ENCODE results near the gene PLA2G4E. TPM values are rescaled to one million over a fixed set of nuclear protein-coding genes. Genes with fewer than 3 reads are reported as not detected.
A peak's percentile ranks its signal among the peaks of the same experiment; 100 is the strongest.

The PLA2G4E gene
- total and polyA plus RNA-seq, 4 donors: not detected

DNA sequence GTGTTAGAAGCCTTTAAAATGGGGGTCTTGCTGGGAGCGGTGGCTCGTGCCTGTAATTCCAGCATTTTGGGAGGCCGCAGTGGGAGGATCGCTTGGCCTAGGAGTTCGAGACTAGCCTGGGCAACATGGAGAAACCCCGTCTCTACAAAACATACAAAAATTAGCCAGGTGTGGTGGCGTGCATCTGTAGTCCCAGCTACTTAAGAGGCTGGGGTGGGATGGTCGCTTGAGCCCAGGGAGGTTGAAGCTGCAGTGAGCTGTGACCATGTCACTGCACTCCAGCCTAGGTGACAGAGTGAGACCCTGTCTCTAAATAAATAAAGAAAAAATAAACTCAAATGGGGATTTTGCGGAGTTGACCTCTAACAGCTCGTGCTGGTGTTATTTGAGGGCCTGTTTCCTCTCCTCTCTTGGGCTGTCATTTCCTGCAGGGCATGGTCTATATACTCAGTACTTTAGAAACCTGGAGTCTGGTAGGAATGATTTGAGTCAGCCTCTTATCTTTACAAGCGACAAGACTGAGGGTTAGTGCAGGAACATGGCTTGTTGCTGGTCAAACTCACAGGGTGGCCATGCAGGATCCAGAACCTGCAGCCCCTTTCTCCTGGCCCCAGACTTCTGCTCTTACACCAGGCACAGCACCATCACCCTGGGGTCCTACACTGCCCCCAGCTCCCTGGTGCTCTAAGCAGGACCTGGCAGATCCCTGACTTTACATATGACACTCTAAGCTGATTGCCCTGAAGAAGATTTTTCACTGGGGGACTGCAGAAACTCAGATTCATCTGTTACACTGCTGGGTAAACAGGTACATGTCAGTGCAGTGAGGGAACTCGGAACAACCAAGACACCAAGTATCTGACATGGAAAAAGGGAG, 63.6 kb downstream of the PLA2G4E start:
- peaks cover 0 to 8% of the 10 kb centered on the region in 2 donors for H3K4me1 ChIP-seq (ENCODE audit: control insufficient read depth in 1 of 2, insufficient read depth in 2 of 2, low read length in 2 of 2)
- no peak for DNase-seq
- H3K27me3 ChIP-seq (ENCODE audit: control insufficient read depth in 1 of 2, insufficient read depth in 2 of 2, low read length in 1 of 2): no peaks in the 10 kb centered on the region
- H3K4me3 ChIP-seq (ENCODE audit: low read length in 2 of 2): no peak overlapping the region
- H3K9me3 ChIP-seq (ENCODE audit: control insufficient read depth, low read length): no peaks in the 10 kb centered on the region
- H3K27ac ChIP-seq (ENCODE audit: low read depth in 1 of 2, low read length in 2 of 2): peak overlapping the region in 1 of 2 donors; percentile 75
- intact Hi-C loops (cut with DNase I): no loop called here
- WGBS, 2 donors: 62 to 65% methylated on average over 12 of the region's 12 CpGs
- no peak for ATAC-seq (ENCODE audit: low FRiP score)
- peaks cover 0 to 1% of the 10 kb centered on the region in 2 donors for H3K36me3 ChIP-seq (ENCODE audit: control insufficient read depth in 1 of 2, insufficient read depth in 2 of 2, low read length in 1 of 2)

DNA sequence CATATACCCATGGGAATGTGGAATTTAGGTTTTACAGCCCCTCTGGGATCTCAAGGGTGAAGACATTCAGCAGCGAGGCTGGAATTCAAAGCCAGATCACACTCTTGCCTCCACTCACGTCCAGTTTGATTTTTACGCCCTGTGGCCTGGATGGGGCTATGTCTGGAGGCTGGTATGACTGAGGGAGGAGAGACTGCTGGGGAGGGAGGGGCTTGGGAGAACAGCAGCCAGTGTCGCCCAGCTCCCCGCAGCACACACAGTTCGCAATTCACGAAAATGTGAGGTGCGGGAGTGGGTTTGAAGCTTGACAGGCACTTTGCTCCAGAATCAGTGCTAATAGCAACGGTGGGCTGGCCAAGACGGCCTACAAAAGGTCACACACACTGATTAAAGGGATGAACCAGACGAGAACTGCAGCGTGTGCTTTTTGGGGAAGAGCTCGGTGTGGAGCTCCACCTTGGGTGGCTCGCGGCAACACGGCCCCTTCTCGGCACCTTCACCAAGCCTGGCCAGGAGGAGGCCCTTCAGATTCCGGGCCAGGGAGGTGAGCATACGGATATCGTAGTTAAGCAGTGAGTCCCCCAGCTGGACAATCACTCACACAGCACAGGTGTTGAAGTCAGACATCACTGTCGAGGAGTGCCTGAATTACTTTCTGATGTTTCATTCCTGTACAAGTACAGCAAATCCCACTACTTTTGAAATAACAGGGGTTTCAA, 64.9 kb downstream of the PLA2G4E start:
- DNase-seq (no peak), ATAC-seq (ENCODE audit: low FRiP score) (peak; percentile 63)
- Histone ChIP-seq H3K27me3 (ENCODE audit: control insufficient read depth in 1 of 2, insufficient read depth in 2 of 2, low read length in 1 of 2) (no peaks in the 10 kb centered on the region), H3K4me1 (ENCODE audit: control insufficient read depth in 1 of 2, insufficient read depth in 2 of 2, low read length in 2 of 2) (peaks cover 0 to 8% of the 10 kb centered on the region in 2 donors), H3K4me3 (ENCODE audit: low read length in 2 of 2) (peak overlapping the region in 1 of 2 donors; percentile 5), H3K27ac (ENCODE audit: low read depth in 1 of 2, low read length in 2 of 2) (peak overlapping the region in 1 of 2 donors; percentile 81), H3K9me3 (ENCODE audit: control insufficient read depth, low read length) (no peaks in the 10 kb centered on the region), H3K36me3 (ENCODE audit: control insufficient read depth in 1 of 2, insufficient read depth in 2 of 2, low read length in 1 of 2) (peaks cover 0 to 1% of the 10 kb centered on the region in 2 donors)
- intact Hi-C loops (cut with DNase I): no loop called here
- WGBS, 2 donors: 32 to 40% methylated on average over 21 of the region's 21 CpGs

DNA sequence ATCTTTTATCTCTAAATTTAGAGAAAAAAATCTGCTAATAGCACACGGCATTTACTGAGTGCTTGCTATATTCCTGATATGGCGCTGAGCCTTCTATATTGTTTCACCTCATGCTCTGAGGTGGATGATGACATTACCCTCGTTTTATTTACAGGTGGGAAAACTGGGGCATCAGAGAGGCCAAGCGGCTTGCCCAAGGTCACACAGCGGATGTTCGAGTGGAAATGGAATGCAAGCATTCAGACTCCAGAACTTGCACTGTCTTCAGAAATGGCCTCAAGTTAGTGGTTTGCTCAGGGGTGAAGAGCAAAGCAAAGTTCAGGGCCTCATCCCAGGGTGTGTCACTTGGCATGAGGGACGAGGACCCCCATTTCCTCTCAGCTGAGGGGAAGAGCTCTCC, 65.7 kb downstream of the PLA2G4E start:
- Histone ChIP-seq H3K27me3 (ENCODE audit: control insufficient read depth in 1 of 2, insufficient read depth in 2 of 2, low read length in 1 of 2) (no peaks in the 10 kb centered on the region), H3K4me3 (ENCODE audit: low read length in 2 of 2) (no peak overlapping the region), H3K27ac (ENCODE audit: low read depth in 1 of 2, low read length in 2 of 2) (no peak overlapping the region), H3K9me3 (ENCODE audit: control insufficient read depth, low read length) (no peaks in the 10 kb centered on the region), H3K4me1 (ENCODE audit: control insufficient read depth in 1 of 2, insufficient read depth in 2 of 2, low read length in 2 of 2) (peaks cover 0 to 9% of the 10 kb centered on the region in 2 donors), H3K36me3 (ENCODE audit: control insufficient read depth in 1 of 2, insufficient read depth in 2 of 2, low read length in 1 of 2) (peaks cover 0 to 1% of the 10 kb centered on the region in 2 donors)
- ATAC-seq (ENCODE audit: low FRiP score) (no peak), DNase-seq (no peak)
- WGBS, 2 donors: 89 to 91% methylated on average over 7 of the region's 7 CpGs
- intact Hi-C loops (cut with DNase I): no loop called here

DNA sequence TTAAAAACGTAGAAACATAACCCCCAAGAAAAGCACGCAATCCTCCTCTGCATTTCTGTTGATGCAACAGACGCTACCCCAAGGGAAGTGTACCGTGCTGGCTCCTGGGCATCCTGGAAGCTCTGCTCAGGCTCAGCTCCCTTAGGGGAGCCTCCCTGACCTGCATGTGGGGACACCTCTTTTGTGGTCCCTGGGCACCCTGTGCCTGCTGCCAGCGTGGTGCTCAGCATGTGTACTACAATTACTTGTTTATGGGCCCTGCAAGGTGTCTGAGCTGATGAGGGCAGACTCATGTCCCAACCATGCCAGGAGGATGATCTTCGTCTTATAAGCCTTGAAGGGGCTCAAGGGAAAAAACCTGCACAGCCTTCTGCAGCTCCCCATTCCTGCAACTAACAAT, 66.8 kb downstream of the PLA2G4E start:
- Histone ChIP-seq H3K27ac (ENCODE audit: low read depth in 1 of 2, low read length in 2 of 2) (no peak overlapping the region), H3K27me3 (ENCODE audit: control insufficient read depth in 1 of 2, insufficient read depth in 2 of 2, low read length in 1 of 2) (no peaks in the 10 kb centered on the region), H3K4me3 (ENCODE audit: low read length in 2 of 2) (no peak overlapping the region), H3K9me3 (ENCODE audit: control insufficient read depth, low read length) (no peaks in the 10 kb centered on the region), H3K36me3 (ENCODE audit: control insufficient read depth in 1 of 2, insufficient read depth in 2 of 2, low read length in 1 of 2) (peaks cover 0 to 1% of the 10 kb centered on the region in 2 donors), H3K4me1 (ENCODE audit: control insufficient read depth in 1 of 2, insufficient read depth in 2 of 2, low read length in 2 of 2) (peaks cover 0 to 11% of the 10 kb centered on the region in 2 donors)
- intact Hi-C loops (cut with DNase I): no loop called here
- 73 to 75% methylated on average over 6 of the region's 6 CpGs for WGBS, 2 donors
- ATAC-seq (ENCODE audit: low FRiP score) (no peak), DNase-seq (no peak)

DNA sequence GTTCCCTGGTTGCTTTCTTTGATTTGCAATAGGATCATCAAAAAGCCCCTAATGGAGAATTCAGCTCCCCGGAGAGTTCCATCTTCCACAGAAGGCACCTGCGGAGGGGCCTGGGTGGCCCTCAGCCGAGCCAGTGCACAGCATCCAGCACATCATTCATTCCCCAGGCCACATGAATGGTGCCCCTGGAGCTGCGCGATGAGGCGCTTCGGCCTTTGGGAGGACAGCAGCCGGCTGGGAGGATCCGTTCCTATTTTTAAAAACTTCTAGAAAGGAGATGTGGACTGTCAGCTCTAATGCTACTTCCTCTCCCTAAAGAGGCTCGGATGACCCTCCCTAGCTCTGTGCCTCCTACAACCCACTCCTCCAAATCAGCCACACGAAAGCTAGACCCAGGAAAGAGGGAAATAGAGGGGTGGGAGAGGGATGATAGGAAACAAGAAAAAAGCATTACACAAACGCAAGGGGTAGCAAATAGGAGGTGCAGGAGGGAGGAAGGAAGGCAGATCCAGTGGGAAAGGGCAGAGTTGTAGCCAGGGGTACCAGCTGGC, 68.8 kb downstream of the PLA2G4E start:
- intact Hi-C loops (cut with DNase I): no loop called here
- no peaks in the 10 kb centered on the region for H3K27me3 ChIP-seq (ENCODE audit: control insufficient read depth in 1 of 2, insufficient read depth in 2 of 2, low read length in 1 of 2)
- H3K4me3 ChIP-seq (ENCODE audit: low read length in 2 of 2): no peak overlapping the region
- H3K4me1 ChIP-seq (ENCODE audit: control insufficient read depth in 1 of 2, insufficient read depth in 2 of 2, low read length in 2 of 2): peaks cover 3% of the 10 kb centered on the region in 2 donors
- H3K9me3 ChIP-seq (ENCODE audit: control insufficient read depth, low read length): no peaks in the 10 kb centered on the region
- WGBS, 2 donors: 88% methylated on average over 12 of the region's 12 CpGs
- peaks cover 0 to 1% of the 10 kb centered on the region in 2 donors for H3K36me3 ChIP-seq (ENCODE audit: control insufficient read depth in 1 of 2, insufficient read depth in 2 of 2, low read length in 1 of 2)
- no peak overlapping the region for H3K27ac ChIP-seq (ENCODE audit: low read depth in 1 of 2, low read length in 2 of 2)
- ATAC-seq (ENCODE audit: low FRiP score): no peak
- DNase-seq: no peak

GRCh38 chr15:41951571-41951970, 69.3 kb downstream of the PLA2G4E start:
- 28 to 31% methylated on average over 2 of the region's 2 CpGs for WGBS, 2 donors
- Histone ChIP-seq H3K4me3 (ENCODE audit: low read length in 2 of 2) (no peak overlapping the region), H3K4me1 (ENCODE audit: control insufficient read depth in 1 of 2, insufficient read depth in 2 of 2, low read length in 2 of 2) (peaks cover 3% of the 10 kb centered on the region in 2 donors), H3K9me3 (ENCODE audit: control insufficient read depth, low read length) (no peaks in the 10 kb centered on the region), H3K27ac (ENCODE audit: low read depth in 1 of 2, low read length in 2 of 2) (peak overlapping the region in 1 of 2 donors; percentile 52), H3K27me3 (ENCODE audit: control insufficient read depth in 1 of 2, insufficient read depth in 2 of 2, low read length in 1 of 2) (no peaks in the 10 kb centered on the region), H3K36me3 (ENCODE audit: control insufficient read depth in 1 of 2, insufficient read depth in 2 of 2, low read length in 1 of 2) (peaks cover 0 to 1% of the 10 kb centered on the region in 2 donors)
- intact Hi-C loops (cut with DNase I): no loop called here
- no peak for DNase-seq
- no peak for ATAC-seq (ENCODE audit: low FRiP score)

GRCh38 chr15:41950489-41950888, 70.4 kb downstream of the PLA2G4E start:
- WGBS, 2 donors: 36 to 37% methylated on average over 5 of the region's 5 CpGs
- intact Hi-C loops (cut with DNase I): no loop called here
- H3K27ac ChIP-seq (ENCODE audit: low read depth in 1 of 2, low read length in 2 of 2): peak overlapping the region in 1 of 2 donors; percentile 35
- H3K36me3 ChIP-seq (ENCODE audit: control insufficient read depth in 1 of 2, insufficient read depth in 2 of 2, low read length in 1 of 2): peaks cover 0 to 1% of the 10 kb centered on the region in 2 donors
- no peak overlapping the region for H3K4me3 ChIP-seq (ENCODE audit: low read length in 2 of 2)
- ATAC-seq (ENCODE audit: low FRiP score) (peak; percentile 15), DNase-seq (no peak)
- no peaks in the 10 kb centered on the region for H3K27me3 ChIP-seq (ENCODE audit: control insufficient read depth in 1 of 2, insufficient read depth in 2 of 2, low read length in 1 of 2)
- H3K4me1 ChIP-seq (ENCODE audit: control insufficient read depth in 1 of 2, insufficient read depth in 2 of 2, low read length in 2 of 2): peaks cover 3% of the 10 kb centered on the region in 2 donors
- no peaks in the 10 kb centered on the region for H3K9me3 ChIP-seq (ENCODE audit: control insufficient read depth, low read length)

DNA sequence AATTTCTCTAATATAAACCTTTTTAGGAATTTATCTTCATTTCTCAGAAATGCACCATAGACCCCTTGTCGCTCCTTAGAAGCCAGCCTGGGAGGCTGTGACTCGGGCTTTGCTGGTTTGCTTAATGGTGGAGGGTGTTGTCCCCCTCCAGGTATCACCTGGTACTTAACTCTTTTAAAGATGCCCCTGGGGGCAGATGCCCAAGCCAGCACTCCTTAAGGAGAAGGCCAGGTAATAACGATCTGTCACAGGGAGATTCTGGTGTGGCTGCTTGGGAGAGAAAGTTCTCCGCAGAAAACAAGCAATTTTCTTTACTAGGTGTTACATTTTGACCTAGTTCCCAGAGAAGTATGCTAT, 70.7 kb downstream of the PLA2G4E start:
- Histone ChIP-seq H3K9me3 (ENCODE audit: control insufficient read depth, low read length) (no peaks in the 10 kb centered on the region), H3K27ac (ENCODE audit: low read depth in 1 of 2, low read length in 2 of 2) (no peak overlapping the region), H3K36me3 (ENCODE audit: control insufficient read depth in 1 of 2, insufficient read depth in 2 of 2, low read length in 1 of 2) (peaks cover 0 to 1% of the 10 kb centered on the region in 2 donors), H3K4me1 (ENCODE audit: control insufficient read depth in 1 of 2, insufficient read depth in 2 of 2, low read length in 2 of 2) (peaks cover 3% of the 10 kb centered on the region in 2 donors), H3K27me3 (ENCODE audit: control insufficient read depth in 1 of 2, insufficient read depth in 2 of 2, low read length in 1 of 2) (no peaks in the 10 kb centered on the region), H3K4me3 (ENCODE audit: low read length in 2 of 2) (no peak overlapping the region)
- WGBS, 2 donors: 77 to 78% methylated on average over 4 of the region's 4 CpGs
- ATAC-seq (ENCODE audit: low FRiP score): no peak
- intact Hi-C loops (cut with DNase I): no loop called here
- DNase-seq: no peak

Data from aorta (tissue), 5 donors.